B cell (primary cell): Measurements from ENCODE around the gene KRTAP5-2. TPM values are rescaled to one million over a fixed set of nuclear protein-coding genes. Genes with fewer than 3 reads are reported as not detected.

ENCODE experiments used
- ATAC-seq: fragments of 200-7000 bp; cut with Tn5 transposase; one replicate; pipeline ENCODE4 v1.10.0; 2021; ENCODE audit warnings: low read depth, mild to moderate bottlenecking, moderate number of reproducible peaks, moderate library complexity
- CTCF ChIA-PET: fragments of 350-600 bp; sonication (Branson Sonifier 250); formaldehyde crosslinking; loops from one replicate; lab custom pipeline; 2021; ENCODE audit warnings: antibody characterized with exemption, inconsistent platforms; lab: Charles Lee
- POLR2A ChIA-PET: fragments of 350-600 bp; sonication (Branson Sonifier 250); formaldehyde crosslinking; loops from one replicate; lab custom pipeline; 2021; ENCODE audit warnings: antibody characterized with exemption; lab: Charles Lee
- DNase-seq: peaks from one replicate; pipeline ENCODE4 v3.0.0; 2013
- H2AFZ ChIP-seq: 2 replicates; pipeline ENCODE4 v1.6.1; 2012; ENCODE audit warnings: mild to moderate bottlenecking, low read depth, low read length; ENCODE audit not compliant: insufficient read depth, poor library complexity, severe bottlenecking
- H3K27ac ChIP-seq, 2 donors: 1 replicate in 1 of 2; 2 replicates in 1 of 2; pipeline ENCODE4 v1.5.1; 2012 to 2013; ENCODE audit warnings: low read length in 2 of 2, mild to moderate bottlenecking in 2 of 2, moderate library complexity in 1 of 2
- H3K27me3 ChIP-seq, 4 experiments: fragments of 200-600 bp in 1 of 4; sonication (generic) in 1 of 4; replicated peaks in 1 of 4; 1 replicate in 2 of 4; 2 replicates in 2 of 4; pipeline versions ENCODE4 v1.6.1 to v1.7.0; 2013 to 2016; ENCODE audit warnings: low read length in 3 of 4, mild to moderate bottlenecking in 2 of 4, mixed read lengths in 1 of 4, moderate library complexity in 1 of 4; ENCODE audit not compliant: insufficient read depth in 4 of 4, control insufficient read depth in 3 of 4; ENCODE audit errors: control extremely low read depth in 1 of 4
- H3K36me3 ChIP-seq, 2 experiments: replicated peaks in 1 of 2; 1 replicate in 1 of 2; 2 replicates in 1 of 2; pipeline versions ENCODE4 v1.6.1 to v1.7.1; 2013; ENCODE audit warnings: low read length in 1 of 2; ENCODE audit not compliant: insufficient read depth in 2 of 2, control insufficient read depth in 1 of 2; ENCODE audit errors: control extremely low read depth in 1 of 2, extremely low read depth in 1 of 2
- H3K4me1 ChIP-seq, 2 donors: fragments of 200-600 bp in 1 of 2; sonication (generic) in 1 of 2; 1 replicate in 1 of 2; 2 replicates in 1 of 2; pipeline versions ENCODE4 v1.5.1 to v1.6.1; 2013 to 2017; ENCODE audit warnings: low read length in 2 of 2; ENCODE audit not compliant: control insufficient read depth in 2 of 2, insufficient read depth in 2 of 2
- H3K4me2 ChIP-seq: replicated peaks from 2 replicates; pipeline ENCODE3; 2012; ENCODE audit warnings: mild to moderate bottlenecking, low read depth, low read length; ENCODE audit not compliant: poor library complexity, severe bottlenecking
- H3K4me3 ChIP-seq, 5 experiments: fragments of 200-600 bp in 1 of 5; sonication (generic) in 1 of 5; 1 replicate in 3 of 5; 2 replicates in 2 of 5; pipeline versions ENCODE4 v1.5.1 to v1.7.0; 2011 to 2016; ENCODE audit warnings: low read length in 4 of 5, mild to moderate bottlenecking in 4 of 5, low read depth in 2 of 5, control low read depth in 1 of 5, moderate library complexity in 1 of 5; ENCODE audit not compliant: insufficient read depth in 1 of 5; ENCODE audit errors: control extremely low read depth in 1 of 5, extremely low read depth in 1 of 5
- H3K79me2 ChIP-seq: fragments of 200-600 bp; sonication (generic); one replicate; pipeline ENCODE4 v1.6.0; 2016; ENCODE audit warnings: low read length; ENCODE audit not compliant: control insufficient read depth, insufficient read depth
- H3K9ac ChIP-seq: fragments of 200-600 bp; sonication (generic); 2 replicates; pipeline ENCODE4 v1.6.1; 2017; ENCODE audit warnings: mild to moderate bottlenecking, low read length, moderate library complexity
- H3K9me3 ChIP-seq, 3 donors: one replicate each; pipeline versions ENCODE4 v1.6.1 to v1.7.1; 2013; ENCODE audit warnings: low read length in 2 of 3; ENCODE audit not compliant: control insufficient read depth in 2 of 3, insufficient read depth in 1 of 3; ENCODE audit errors: control extremely low read depth in 1 of 3
- H4K20me1 ChIP-seq: 2 replicates; pipeline ENCODE4 v1.6.0; 2012; ENCODE audit warnings: mild to moderate bottlenecking, low read length; ENCODE audit not compliant: insufficient read depth, control insufficient read depth, poor library complexity, severe bottlenecking
- H3K27ac Mint-ChIP-seq: one replicate; pipeline ENCODE4 v1.8.0; 2021; ENCODE audit warnings: mixed read lengths
- H3K27me3 Mint-ChIP-seq: one replicate; pipeline ENCODE4 v1.8.0; 2021; ENCODE audit warnings: mixed read lengths
- H3K4me1 Mint-ChIP-seq: one replicate; pipeline ENCODE4 v1.8.0; 2021; ENCODE audit warnings: mixed read lengths
- H3K4me3 Mint-ChIP-seq: one replicate; pipeline ENCODE4 v1.8.0; 2021; ENCODE audit warnings: mixed read lengths
- H3K9me3 Mint-ChIP-seq: one replicate; pipeline ENCODE4 v1.8.0; 2022; ENCODE audit warnings: mixed read lengths; ENCODE audit not compliant: insufficient read depth
- CTCF ChIP-seq: fragments of 200-600 bp; IDR thresholded peaks from one replicate; pipeline ENCODE4 v1.8.0; 2022; ENCODE audit warnings: antibody characterized with exemption, mild to moderate bottlenecking
- EZH2 ChIP-seq: IDR thresholded peaks from 2 replicates; pipeline ENCODE4 v1.6.1; 2012; ENCODE audit warnings: borderline replicate concordance, low read depth, mild to moderate bottlenecking, moderate library complexity, low read length; ENCODE audit not compliant: insufficient read depth, poor library complexity, severe bottlenecking
- WGBS: methylation state at CpG from one replicate; pipeline ENCODE4 v1.1.5; 2013; ENCODE audit warnings: missing lambda C conversion rate; ENCODE audit not compliant: insufficient coverage; 5-methylcytosine and 5-hydroxymethylcytosine counted together
- intact Hi-C: fragments of 100-400 bp; cut with micrococcal nuclease; formaldehyde crosslinking; loops from one replicate; pipeline ENCODE4 v1.10.0; 2022
- polyA plus RNA-seq: library from polyadenylated mRNA; depleted of rRNA; stranded (reverse); fragments of >200 nt; gene quantifications from 2 replicates; pipeline ENCODE4 v1.2.3, GENCODE V29; 2012
- total RNA-seq, 2 donors: library from RNA; stranded (reverse); fragments of 120-200 nt in 1 of 2; gene quantifications; 1 replicate in 1 of 2; 2 replicates in 1 of 2; pipeline versions ENCODE4 v1.2.3 to v1.2.4, GENCODE V29; 2013 to 2022

The KRTAP5-2 gene
- total and polyA plus RNA-seq, 2 donors (not counting 1 experiment from before 2014, with no cell fraction given) = 0.36 TPM; not detected in 1

GRCh38 chr11:1637628-1638027 is 39.5 kb upstream of the KRTAP5-2 start:
- no peak overlapping the region for H3K4me2 ChIP-seq
- DNase-seq (no peak), ATAC-seq (no peak)
- no peaks in the 10 kb centered on the region for H3K4me1 Mint-ChIP-seq
- no peak overlapping the region for H3K4me3 ChIP-seq
- no peak overlapping the region for H3K4me3 Mint-ChIP-seq
- H3K9me3 ChIP-seq = no peaks in the 10 kb centered on the region
- ChIA-PET CTCF (interaction anchor here (1.2 to 1.5 kb wide), 4 partner anchors 9 to 363 kb away, joined by 3 to 7 read pairs (median 4); no protein-coding TSS in a partner anchor), POLR2A (no interaction called here)
- TF ChIP-seq CTCF = no peak
- no peak for TF ChIP-seq EZH2
- WGBS = no CpG with 5 or more reads among the region's 2 CpGs
- H3K9me3 Mint-ChIP-seq = no peaks in the 10 kb centered on the region
- no peak overlapping the region for H2AFZ ChIP-seq
- intact Hi-C loops = no loop called here
- no peaks in the 10 kb centered on the region for H3K4me1 ChIP-seq
- H3K27ac ChIP-seq = no peak overlapping the region
- peaks cover 0 to 21% (median 2%) of the 10 kb centered on the region in 4 experiments for H3K27me3 ChIP-seq
- H3K79me2 ChIP-seq = no peaks in the 10 kb centered on the region
- H3K27ac Mint-ChIP-seq = no peak overlapping the region
- peaks cover 33% of the 10 kb centered on the region for H3K27me3 Mint-ChIP-seq
- H4K20me1 ChIP-seq = no peaks in the 10 kb centered on the region
- H3K9ac ChIP-seq = no peak overlapping the region
- H3K36me3 ChIP-seq = no peaks in the 10 kb centered on the region

GRCh38 chr11:1636291-1636950 is 38.3 kb upstream of the KRTAP5-2 start:
- Histone ChIP-seq H3K27ac (no peak overlapping the region), H2AFZ (no peak overlapping the region), H3K9ac (no peak overlapping the region), H3K9me3 (no peaks in the 10 kb centered on the region), H3K4me1 (no peaks in the 10 kb centered on the region), H3K79me2 (no peaks in the 10 kb centered on the region), H3K4me3 (no peak overlapping the region), H3K4me2 (no peak overlapping the region), H3K27me3 (peaks cover 0 to 27% (median 5%) of the 10 kb centered on the region in 4 experiments), H4K20me1 (no peaks in the 10 kb centered on the region), H3K36me3 (no peaks in the 10 kb centered on the region)
- TF ChIP-seq EZH2 (no peak), CTCF (no peak)
- CTCF ChIA-PET = interaction anchor here (1.2 to 1.5 kb wide), 3 partner anchors 10 to 364 kb away, joined by 3 to 7 read pairs (median 6); no protein-coding TSS in a partner anchor
- no peak overlapping the region for H3K27ac Mint-ChIP-seq
- 92% methylated on average over 10 of the region's 19 CpGs for WGBS
- POLR2A ChIA-PET = no interaction called here
- no peak overlapping the region for H3K4me3 Mint-ChIP-seq
- ATAC-seq (no peak), DNase-seq (no peak)
- H3K9me3 Mint-ChIP-seq = no peaks in the 10 kb centered on the region
- no peaks in the 10 kb centered on the region for H3K4me1 Mint-ChIP-seq
- H3K27me3 Mint-ChIP-seq = peaks cover 45% of the 10 kb centered on the region
- intact Hi-C loops = no loop called here
